HFFc6 (cell line): ENCODE results near the gene TMEM182. TPM values are rescaled to one million over a fixed set of nuclear protein-coding genes. Genes with fewer than 3 reads are reported as not detected.
A peak's percentile ranks its signal among the peaks of the same experiment; 100 is the strongest.

Experiments used
- DNase-seq: peaks from one replicate; pipeline ENCODE4 v3.0.0-alpha.2; 2018
- H3K27ac Mint-ChIP-seq: 2 replicates; pipeline ENCODE4 v1.8.0; 2020; ENCODE audit warnings: mild to moderate bottlenecking, mixed read lengths
- H3K27me3 Mint-ChIP-seq: 2 replicates; pipeline ENCODE4 v1.8.0; 2021; ENCODE audit warnings: mild to moderate bottlenecking, moderate library complexity, mixed read lengths; ENCODE audit not compliant: insufficient read depth
- H3K36me3 Mint-ChIP-seq: 2 replicates; pipeline ENCODE4 v1.8.0; 2021; ENCODE audit warnings: low read depth, mixed read lengths
- H3K4me1 Mint-ChIP-seq: 2 replicates; pipeline ENCODE4 v1.8.0; 2020; ENCODE audit warnings: low read depth, mixed read lengths
- H3K4me3 Mint-ChIP-seq: 2 replicates; pipeline ENCODE4 v1.8.0; 2020; ENCODE audit warnings: mild to moderate bottlenecking, moderate library complexity, mixed read lengths
- H3K9me3 Mint-ChIP-seq: 2 replicates; pipeline ENCODE4 v1.8.0; 2020; ENCODE audit warnings: mild to moderate bottlenecking, mixed read lengths
- CTCF ChIP-seq: fragments of 200-600 bp; sonication (generic); IDR thresholded peaks from 2 replicates; pipeline ENCODE4 v1.5.0; 2021; ENCODE audit warnings: antibody characterized with exemption, mild to moderate bottlenecking
- long read RNA-seq: library from polyadenylated mRNA; unstranded; transcript quantifications from one replicate; pipeline ENCODE4 v2.0.0, GENCODE V29; 2019
- total RNA-seq, 6 experiments: library from RNA; stranded (reverse); fragmentation: NEBNext Ultra II Directional; extraction: Animal tissue kit (Norgen Biotek cat#: 25700); gene quantifications; 2 replicates in 1 of 6; 3 replicates in 5 of 6; pipeline ENCODE4 v1.2.3, GENCODE V29; 2021

TMEM182 gene
- 1 to 10 TPM; 2.0 to 4.2 (median 2.5) TPM for total RNA-seq
- long read RNA-seq, partial matches to known transcripts = 0 of 4 reads
- long read RNA-seq, other reads (novel, unspliced or antisense) = 1 of 4 reads

GRCh38 chr2:102761763-102762162, at the start of gene TMEM182:
Gene TMEM182 (plus strand): TSS chr2:102762031. CDS start chr2:102762218, 187 bp downstream.
- Mint-ChIP-seq H3K4me3 (no peak within 1 kb of the TSS), H3K36me3 (no peaks in the 10 kb centered on the region), H3K27ac (no peak within 1 kb of the TSS), H3K27me3 (no peaks in the 10 kb centered on the region), H3K9me3 (no peaks in the 10 kb centered on the region), H3K4me1 (no peaks in the 10 kb centered on the region)
- no peak for TF ChIP-seq CTCF
- no peak for DNase-seq

- H3K4me1 Mint-ChIP-seq = peaks cover 16% of the 10 kb centered on the region
- no peaks in the 10 kb centered on the region for H3K9me3 Mint-ChIP-seq
- DNase-seq = peak; percentile 49
- H3K27ac Mint-ChIP-seq = peak overlapping the region; percentile 13; the same call in 1 of the 2 replicates
- H3K27me3 Mint-ChIP-seq = no peaks in the 10 kb centered on the region; the same call in 1 of the 2 replicates
- H3K4me3 Mint-ChIP-seq = no peak overlapping the region
- H3K36me3 Mint-ChIP-seq = peaks cover 6% of the 10 kb centered on the region; the same call in 1 of the 2 replicates
- no peak for TF ChIP-seq CTCF
Observed at GRCh38 chr2:102717308-102718018, 44.4 kb upstream of the TMEM182 start.

GRCh38 chr2:102718387-102719316, 43.2 kb upstream of the TMEM182 start:
- TF ChIP-seq CTCF = no peak
- no peak overlapping the region for H3K4me3 Mint-ChIP-seq
- H3K27me3 Mint-ChIP-seq = no peaks in the 10 kb centered on the region; the same call in 1 of the 2 replicates
- no peak overlapping the region for H3K27ac Mint-ChIP-seq
- peaks cover 16% of the 10 kb centered on the region for H3K4me1 Mint-ChIP-seq
- peaks cover 6% of the 10 kb centered on the region; the same call in 1 of the 2 replicates for H3K36me3 Mint-ChIP-seq
- H3K9me3 Mint-ChIP-seq = no peaks in the 10 kb centered on the region
- no peak for DNase-seq

- DNase-seq = no peak
- H3K27me3 Mint-ChIP-seq = peaks cover 2% of the 10 kb centered on the region; the same call in 1 of the 2 replicates
- no peak overlapping the region for H3K27ac Mint-ChIP-seq
- H3K4me3 Mint-ChIP-seq = no peak overlapping the region
- H3K36me3 Mint-ChIP-seq = 0 out of 2 replicates have a peak, but pooled peaks cover 10% of the 10 kb centered on the region
- H3K9me3 Mint-ChIP-seq = no peaks in the 10 kb centered on the region
- no peaks in the 10 kb centered on the region for H3K4me1 Mint-ChIP-seq
- TF ChIP-seq CTCF = no peak
Observed at GRCh38 chr2:102724016-102724490, 37.8 kb upstream of the TMEM182 start.

- peaks cover 2% of the 10 kb centered on the region; the same call in 1 of the 2 replicates for H3K27me3 Mint-ChIP-seq
- H3K4me3 Mint-ChIP-seq = no peak overlapping the region
- H3K4me1 Mint-ChIP-seq = no peaks in the 10 kb centered on the region
- 0 out of 2 replicates have a peak, but pooled peaks cover 10% of the 10 kb centered on the region for H3K36me3 Mint-ChIP-seq
- no peaks in the 10 kb centered on the region for H3K9me3 Mint-ChIP-seq
- no peak for TF ChIP-seq CTCF
- DNase-seq = no peak
- no peak overlapping the region for H3K27ac Mint-ChIP-seq
Observed at GRCh38 chr2:102724553-102724952, 37.3 kb upstream of the TMEM182 start.
